ENCODE data around the gene CALM1.
A peak's percentile ranks its signal among the peaks of the same experiment; 100 is the strongest.

Gene CALM1

GRCh38 chr14:90426663-90427062 is 29.8 kb downstream of the CALM1 start (continued):
- no peak for TF ChIP-seq ZNF146 (tag by site-specific recombination; IDR thresholded peaks at IDR 0.05)
- no peak for TF ChIP-seq ZNF488 (tag by site-specific recombination; IDR thresholded peaks at IDR 0.05)
- no peak for TF ChIP-seq ZNF214 (tag by site-specific recombination; IDR thresholded peaks at IDR 0.05; ENCODE audit: borderline replicate concordance)
- peak; percentile 57 for TF ChIP-seq SP7 (tag by site-specific recombination; IDR thresholded peaks at IDR 0.05)
- no peak for TF ChIP-seq ZNF169 (tag by site-specific recombination; IDR thresholded peaks at IDR 0.05)
- TF ChIP-seq KLF17 (tag by site-specific recombination; IDR thresholded peaks at IDR 0.05) = no peak
- no peak for TF ChIP-seq ZNF18 (tag by site-specific recombination; IDR thresholded peaks at IDR 0.05)
- no peak for TF ChIP-seq ZNF311 (tag by site-specific recombination; IDR thresholded peaks at IDR 0.05; ENCODE audit: borderline replicate concordance)
- TF ChIP-seq ZNF473 (tag by site-specific recombination; IDR thresholded peaks at IDR 0.05) = no peak
- no peak for TF ChIP-seq WT1 (tag by site-specific recombination; IDR thresholded peaks at IDR 0.05)
- TF ChIP-seq ZNF248 (tag by site-specific recombination; IDR thresholded peaks at IDR 0.05) = no peak
- no peak for TF ChIP-seq ZNF280D (tag by site-specific recombination; IDR thresholded peaks at IDR 0.05)
- no peak for TF ChIP-seq SCRT2 (tag by site-specific recombination; IDR thresholded peaks at IDR 0.05)
- TF ChIP-seq CTCF (tag by site-specific recombination; IDR thresholded peaks at IDR 0.05) = peak; percentile 17; the same call in 1 of the 2 replicates
- TF ChIP-seq ZFP37 (tag by site-specific recombination; IDR thresholded peaks at IDR 0.05) = no peak
- TF ChIP-seq ZNF10 (tag by site-specific recombination; IDR thresholded peaks at IDR 0.05) = no peak
- no peak for TF ChIP-seq HOXD13 (CRISPR knock-in tag; IDR thresholded peaks at IDR 0.05; ENCODE audit: borderline replicate concordance)
- TF ChIP-seq HOXC10 (CRISPR knock-in tag; IDR thresholded peaks at IDR 0.05) = no peak
- no peak for TF ChIP-seq ZNF624 (tag by site-specific recombination; IDR thresholded peaks at IDR 0.05)
- TF ChIP-seq TCF7L2 (IDR thresholded peaks at IDR 0.05; ENCODE audit: borderline replicate concordance, low read depth, low read length) = no peak
- TF ChIP-seq ZNF692 (tag by site-specific recombination; IDR thresholded peaks at IDR 0.05) = 0 out of 2 replicates have a peak, but pooled peaks have one; percentile 25
- no peak for TF ChIP-seq ZNF585B (tag by site-specific recombination; IDR thresholded peaks at IDR 0.05)
- no peak for TF ChIP-seq ZNF747 (tag by site-specific recombination; IDR thresholded peaks at IDR 0.05)
- no peak for TF ChIP-seq ZNF664 (tag by site-specific recombination; IDR thresholded peaks at IDR 0.05)
- no peak for TF ChIP-seq ZNF426 (tag by site-specific recombination; IDR thresholded peaks at IDR 0.05)
- TF ChIP-seq ZNF16 (tag by site-specific recombination; IDR thresholded peaks at IDR 0.05; ENCODE audit: low read depth) = no peak
- TF ChIP-seq ZNF555 (tag by site-specific recombination; conservative IDR thresholded peaks at IDR 0.05) = no peak
- TF ChIP-seq PRDM6 (tag by site-specific recombination; IDR thresholded peaks at IDR 0.05) = no peak

All from HEK293 (cell line).